HCT116 (cell line): ENCODE data around the gene VIPR2. TPM values are rescaled to one million over a fixed set of nuclear protein-coding genes. Genes with fewer than 3 reads are reported as not detected.

Experiments used
- ATAC-seq: fragments of 200-7000 bp; cut with Tn5 transposase; 2 replicates; pipeline ENCODE4 v1.9.1; 2020; ENCODE audit warnings: mild to moderate bottlenecking, moderate library complexity
- BruUV-seq: library from RNA; stranded (reverse); fragments of 400-500 nt; replicated peaks from 2 replicates; lab custom pipeline; 2021; lab: Mats Ljungman, UMichigan
- CTCF ChIA-PET: fragments of 300-600 bp; sonication (Branson Sonifier 250); formaldehyde crosslinking; loops from one replicate; lab custom pipeline; 2021; ENCODE audit warnings: antibody characterized with exemption; lab: Charles Lee
- POLR2A ChIA-PET: fragments of 300-600, 350-600 bp; sonication (Branson Sonifier 250); formaldehyde crosslinking; loops from one replicate; lab custom pipeline; 2021; ENCODE audit warnings: antibody characterized with exemption; lab: Charles Lee
- RAD21 ChIA-PET, 2 experiments: fragments of 300-600 bp; sonication (Branson Sonifier 250); formaldehyde crosslinking; loops; one replicate each; lab custom pipeline; 2023; ENCODE audit warnings: low total read pairs in 2 of 2; ENCODE audit not compliant: uncharacterized antibody in 2 of 2, unreplicated experiment in 2 of 2, low non-redundant PET in 1 of 2; lab: Charles Lee
- DNase-seq: peaks from one replicate; pipeline ENCODE4 v3.0.0-alpha.2; 2010; ENCODE audit warnings: low read depth, low spot score
- H2AFZ ChIP-seq: fragments of 200-600 bp; shearing (Covaris generic), sonication (generic); 2 replicates; pipeline ENCODE4 v1.6.1; 2017; ENCODE audit warnings: low read depth, mixed run types, mixed read lengths, antibody characterized with exemption, low read length; ENCODE audit not compliant: poor library complexity, severe bottlenecking
- H3K27ac ChIP-seq: 2 replicates; pipeline ENCODE4 v1.5.1; 2012; ENCODE audit warnings: low read depth, low read length
- H3K27me3 ChIP-seq: fragments of 200-600 bp; sonication (generic); 2 replicates; pipeline ENCODE4 v1.6.1; 2016; ENCODE audit warnings: mixed run types, low read length, mixed read lengths; ENCODE audit not compliant: insufficient read depth
- H3K36me3 ChIP-seq, 2 experiments: fragments of 200-500 bp in 1 of 2; fragments of 200-600 bp in 1 of 2; sonication (Bioruptor generic) in 1 of 2; sonication (generic) in 1 of 2; 2 replicates each; pipeline versions ENCODE4 v1.5.1 to v1.6.1; 2014 to 2016; ENCODE audit warnings: low read length in 2 of 2, inconsistent platforms in 1 of 2, mixed read lengths in 1 of 2, mixed run types in 1 of 2; ENCODE audit not compliant: insufficient read depth in 2 of 2, control insufficient read depth in 1 of 2
- H3K4me1 ChIP-seq, 2 experiments: fragments of 200-600 bp in 1 of 2; sonication (generic) in 1 of 2; 2 replicates each; pipeline versions ENCODE4 v1.5.1 to v1.6.1; 2012 to 2017; ENCODE audit warnings: low read length in 2 of 2, inconsistent platforms in 1 of 2, mild to moderate bottlenecking in 1 of 2, mixed read lengths in 1 of 2, mixed run types in 1 of 2, moderate library complexity in 1 of 2; ENCODE audit not compliant: insufficient read depth in 2 of 2, control insufficient read depth in 1 of 2
- H3K4me2 ChIP-seq: fragments of 200-600 bp; sonication (generic); 2 replicates; pipeline ENCODE4 v1.6.1; 2017; ENCODE audit warnings: mixed run types, low read length, mixed read lengths
- H3K4me3 ChIP-seq, 2 experiments: fragments of 200-600 bp in 1 of 2; sonication (generic) in 1 of 2; replicated peaks in 1 of 2; 2 replicates each; pipeline ENCODE4 v1.5.1; 2011 to 2016; ENCODE audit warnings: low read length in 2 of 2, control low read depth in 1 of 2, low read depth in 1 of 2, mild to moderate bottlenecking in 1 of 2, mixed read lengths in 1 of 2, mixed run types in 1 of 2
- H3K79me2 ChIP-seq: fragments of 200-600 bp; sonication (generic); 2 replicates; pipeline ENCODE4 v1.6.1; 2017; ENCODE audit warnings: mild to moderate bottlenecking, mixed run types, low read length, moderate library complexity, mixed read lengths; ENCODE audit not compliant: insufficient read depth
- H3K9ac ChIP-seq: fragments of 200-600 bp; sonication (generic); 2 replicates; pipeline ENCODE4 v1.6.1; 2016; ENCODE audit warnings: low read length, mixed read lengths
- H3K9me2 ChIP-seq: fragments of 200-600 bp; sonication (generic), shearing (Covaris generic); 2 replicates; pipeline ENCODE4 v1.6.1; 2017; ENCODE audit warnings: mixed run types, mild to moderate bottlenecking, moderate library complexity; ENCODE audit not compliant: insufficient read depth
- H3K9me3 ChIP-seq, 2 experiments: fragments of 200-500 bp in 1 of 2; fragments of 200-600 bp in 1 of 2; sonication (Bioruptor generic) in 1 of 2; sonication (generic) in 1 of 2; 2 replicates each; pipeline ENCODE4 v1.6.1; 2014 to 2017; ENCODE audit warnings: low read length in 2 of 2, mixed read lengths in 2 of 2, inconsistent platforms in 1 of 2, low read depth in 1 of 2, mild to moderate bottlenecking in 1 of 2, mixed run types in 1 of 2, moderate library complexity in 1 of 2; ENCODE audit not compliant: control insufficient read depth in 1 of 2, insufficient read depth in 1 of 2
- H4K20me1 ChIP-seq: fragments of 200-600 bp; sonication (generic), shearing (Covaris generic); 2 replicates; pipeline ENCODE4 v1.6.1; 2017; ENCODE audit warnings: mixed run types, mild to moderate bottlenecking, moderate library complexity; ENCODE audit not compliant: insufficient read depth
- CBX3 ChIP-seq: IDR thresholded peaks from 2 replicates; pipeline ENCODE4 v1.6.1; 2012; ENCODE audit warnings: low read depth
- CEBPB ChIP-seq: IDR thresholded peaks from 2 replicates; pipeline ENCODE4 v1.6.1; 2012; ENCODE audit warnings: low read depth
- EGR1 ChIP-seq: IDR thresholded peaks from 2 replicates; pipeline ENCODE4 v1.6.1; 2012; ENCODE audit warnings: low read depth
- ELF1 ChIP-seq: IDR thresholded peaks from 2 replicates; pipeline ENCODE4 v1.6.1; 2012; ENCODE audit warnings: low read depth, borderline replicate concordance
- EZH2 ChIP-seq: fragments of 200-600 bp; sonication (generic); IDR thresholded peaks from 2 replicates; pipeline ENCODE4 v1.6.1; 2017; ENCODE audit warnings: antibody characterized with exemption, mixed run types
- EZH2phosphoT487 ChIP-seq: fragments of 200-600 bp; IDR thresholded peaks from 2 replicates; pipeline ENCODE4 v1.6.1; 2018; ENCODE audit warnings: antibody characterized with exemption, borderline replicate concordance
- FOSL1 ChIP-seq: IDR thresholded peaks from 2 replicates; pipeline ENCODE4 v1.6.1; 2012; ENCODE audit warnings: low read depth
- JUND ChIP-seq: IDR thresholded peaks from 2 replicates; pipeline ENCODE4 v1.6.1; 2012
- MAX ChIP-seq: IDR thresholded peaks from 2 replicates; pipeline ENCODE4 v1.6.1; 2012
- POLR2A ChIP-seq: IDR thresholded peaks from 2 replicates; pipeline ENCODE4 v1.7.0; 2011; ENCODE audit warnings: borderline replicate concordance; ENCODE audit not compliant: insufficient read depth, insufficient read length; ENCODE audit errors: extremely low read depth
- POLR2AphosphoS5 ChIP-seq: IDR thresholded peaks from 2 replicates; pipeline ENCODE4 v1.6.1; 2011; ENCODE audit warnings: mild to moderate bottlenecking, low read depth, low read length, moderate library complexity
- RAD21 ChIP-seq: IDR thresholded peaks from 2 replicates; pipeline ENCODE4 v1.6.1; 2012; ENCODE audit warnings: low read depth, mild to moderate bottlenecking
- REST ChIP-seq: IDR thresholded peaks from 2 replicates; pipeline ENCODE4 v1.6.1; 2012; ENCODE audit warnings: low read depth
- SIN3A ChIP-seq: IDR thresholded peaks from 2 replicates; pipeline ENCODE4 v1.6.1; 2012; ENCODE audit warnings: low read depth
- SP1 ChIP-seq: IDR thresholded peaks from 2 replicates; pipeline ENCODE4 v1.6.1; 2012; ENCODE audit warnings: low read depth
- TCF7L2 ChIP-seq: IDR thresholded peaks from 2 replicates; pipeline ENCODE4 v1.7.0; 2011; ENCODE audit warnings: borderline replicate concordance, inconsistent platforms; ENCODE audit not compliant: insufficient read depth, insufficient read length; ENCODE audit errors: extremely low read depth
- YY1 ChIP-seq: IDR thresholded peaks from 2 replicates; pipeline ENCODE4 v1.6.1; 2011; ENCODE audit warnings: low read length, low read depth, moderate library complexity, mild to moderate bottlenecking; ENCODE audit not compliant: insufficient replicate concordance; ENCODE audit errors: extremely low read depth
- ZBTB33 ChIP-seq: IDR thresholded peaks from 2 replicates; pipeline ENCODE4 v1.6.1; 2011; ENCODE audit warnings: mild to moderate bottlenecking, low read length, moderate library complexity; ENCODE audit not compliant: insufficient replicate concordance; ENCODE audit errors: extremely low read depth
- ZFX ChIP-seq: fragments of 450-650 bp; IDR thresholded peaks from 2 replicates; pipeline ENCODE4 v1.6.1; 2017
- ZNF274 ChIP-seq: fragments of 200-500 bp; sonication (Bioruptor generic); IDR thresholded peaks from 2 replicates; pipeline ENCODE4 v1.6.1; 2014; ENCODE audit warnings: mild to moderate bottlenecking, low read depth, low read length, inconsistent platforms
- intact Hi-C: fragments of 100-400 bp; cut with micrococcal nuclease; formaldehyde crosslinking; loops from 2 replicates; pipeline ENCODE4 v1.10.0; 2022
- total RNA-seq: library from RNA; stranded (reverse); gene quantifications from one replicate; pipeline ENCODE4 v1.2.1, GENCODE V29; 2021; ENCODE audit not compliant: unreplicated experiment

The VIPR2 gene
- total RNA-seq, 1 experiment from 2014 or later: 0.10 TPM

- no TSS peak for BruUV-seq
- Histone ChIP-seq H3K27ac (no peak overlapping the region), H3K36me3 (no peaks in the 10 kb centered on the region), H3K9ac (no peak overlapping the region), H3K27me3 (peaks cover 2% of the 10 kb centered on the region; the same call in 1 of the 2 replicates), H3K4me2 (no peak overlapping the region), H4K20me1 (no peaks in the 10 kb centered on the region), H3K4me1 (no peaks in the 10 kb centered on the region), H3K79me2 (no peaks in the 10 kb centered on the region), H2AFZ (no peak overlapping the region), H3K9me2 (no peaks in the 10 kb centered on the region), H3K9me3 (no peaks in the 10 kb centered on the region), H3K4me3 (no peak overlapping the region)
- CTCF ChIA-PET: no interaction called here
- RAD21 ChIA-PET: no interaction called here
- TF ChIP-seq FOSL1 (no peak), EZH2phosphoT487 (no peak), SP1 (no peak), YY1 (no peak), CBX3 (no peak), REST (no peak), ELF1 (no peak), CEBPB (no peak), ZNF274 (no peak), EZH2 (no peak), SIN3A (no peak), ZBTB33 (no peak), RAD21 (no peak), MAX (no peak), JUND (no peak), POLR2AphosphoS5 (no peak), ZFX (no peak), POLR2A (no peak), TCF7L2 (no peak), EGR1 (no peak)
- no peak for DNase-seq
- intact Hi-C loops: no loop called here
- POLR2A ChIA-PET: no interaction called here
- ATAC-seq: no peak
Measured at GRCh38 chr7:159138508-159138907, 6.2 kb downstream of the VIPR2 start.
